IMR-90 (cell line): ENCODE results near the gene FANCD2OS. TPM values are rescaled to one million over a fixed set of nuclear protein-coding genes. Genes with fewer than 3 reads are reported as not detected.

Source experiments
- ATAC-seq: fragments of 200-7000 bp; cut with Tn5 transposase; 2 replicates; pipeline ENCODE4 v1.9.1; 2020; ENCODE audit warnings: low read depth, mild to moderate bottlenecking, moderate library complexity
- BruUV-seq: library from RNA; stranded (reverse); fragments of 400-500 nt; replicated peaks from 2 replicates; lab custom pipeline; 2021; lab: Mats Ljungman, UMichigan
- CTCF ChIA-PET: fragments of 300-600 bp; formaldehyde crosslinking; extraction: SDS; loops from one replicate; lab custom pipeline; 2021; ENCODE audit warnings: antibody characterized with exemption; lab: Yijun Ruan, JAX
- POLR2A ChIA-PET: fragments of 300-600 bp; sonication (Branson Sonifier 250); formaldehyde crosslinking; loops from one replicate; lab custom pipeline; 2022; ENCODE audit warnings: antibody characterized with exemption; ENCODE audit not compliant: unreplicated experiment; lab: Charles Lee
- DNase-seq: peaks from one replicate; pipeline ENCODE4 v3.0.0; 2013
- H2AFZ ChIP-seq: replicated peaks from 2 replicates; pipeline ENCODE3; 2013; ENCODE audit warnings: low read length, mild to moderate bottlenecking; ENCODE audit not compliant: poor library complexity
- H2AK5ac ChIP-seq: 2 replicates; pipeline ENCODE4 v1.6.1; 2013; ENCODE audit warnings: low read depth, low read length, inconsistent platforms
- H2AK9ac ChIP-seq: replicated peaks from 2 replicates; pipeline ENCODE3; 2013; ENCODE audit warnings: mild to moderate bottlenecking, low read depth, low read length, moderate library complexity; ENCODE audit not compliant: poor library complexity
- H2BK120ac ChIP-seq: 2 replicates; pipeline ENCODE4 v1.6.1; 2013; ENCODE audit warnings: low read depth, low read length, inconsistent platforms
- H2BK15ac ChIP-seq: 3 replicates; pipeline ENCODE4 v1.6.1; 2013; ENCODE audit warnings: low read depth, low read length, inconsistent platforms
- H2BK20ac ChIP-seq: 2 replicates; pipeline ENCODE4 v1.6.1; 2013; ENCODE audit warnings: low read depth, mild to moderate bottlenecking, inconsistent platforms, low read length, moderate library complexity
- H2BK5ac ChIP-seq: 2 replicates; pipeline ENCODE4 v1.6.1; 2013; ENCODE audit warnings: mild to moderate bottlenecking, low read depth, low read length, inconsistent platforms; ENCODE audit not compliant: poor library complexity, severe bottlenecking
- H3K14ac ChIP-seq: replicated peaks from 2 replicates; pipeline ENCODE4 v1.6.1; 2013; ENCODE audit warnings: low read depth, low read length, inconsistent platforms
- H3K18ac ChIP-seq: 2 replicates; pipeline ENCODE4 v1.6.1; 2013; ENCODE audit warnings: low read depth, low read length, control low read depth
- H3K23ac ChIP-seq: 2 replicates; pipeline ENCODE4 v1.6.1; 2013; ENCODE audit warnings: low read depth, low read length, inconsistent platforms
- H3K27ac ChIP-seq: 2 replicates; pipeline ENCODE4 v1.5.1; 2013; ENCODE audit warnings: mild to moderate bottlenecking, control low read depth, low read length; ENCODE audit not compliant: insufficient read depth
- H3K27me3 ChIP-seq: 2 replicates; pipeline ENCODE4 v1.6.1; 2013; ENCODE audit warnings: low read length; ENCODE audit not compliant: control insufficient read depth, insufficient read depth
- H3K36me3 ChIP-seq: 2 replicates; pipeline ENCODE4 v1.6.1; 2013; ENCODE audit warnings: low read length, mixed read lengths; ENCODE audit not compliant: control insufficient read depth, insufficient read depth
- H3K4ac ChIP-seq: 2 replicates; pipeline ENCODE4 v1.6.1; 2013; ENCODE audit warnings: low read depth, low read length, inconsistent platforms
- H3K4me1 ChIP-seq: 2 replicates; pipeline ENCODE4 v1.6.1; 2013; ENCODE audit warnings: low read length, mixed read lengths; ENCODE audit not compliant: control insufficient read depth, insufficient read depth
- H3K4me2 ChIP-seq: 2 replicates; pipeline ENCODE4 v1.6.1; 2013; ENCODE audit warnings: low read depth, mild to moderate bottlenecking, control low read depth, low read length, moderate library complexity
- H3K4me3 ChIP-seq: 2 replicates; pipeline ENCODE4 v1.5.1; 2013; ENCODE audit warnings: low read depth, mild to moderate bottlenecking, control low read depth, low read length, moderate library complexity; ENCODE audit not compliant: insufficient read depth
- H3K56ac ChIP-seq: 2 replicates; pipeline ENCODE4 v1.6.1; 2013; ENCODE audit warnings: low read length, inconsistent platforms; ENCODE audit not compliant: insufficient read depth; ENCODE audit errors: extremely low read depth
- H3K79me1 ChIP-seq, 2 experiments: 2 replicates each; pipeline ENCODE4 v1.6.1; 2013; ENCODE audit warnings: low read length in 2 of 2, inconsistent platforms in 1 of 2, low read depth in 1 of 2
- H3K9ac ChIP-seq: 2 replicates; pipeline ENCODE4 v1.6.1; 2013; ENCODE audit warnings: low read depth, low read length, control low read depth
- H3K9me1 ChIP-seq: 2 replicates; pipeline ENCODE4 v1.6.1; 2013; ENCODE audit warnings: low read length, inconsistent platforms; ENCODE audit not compliant: insufficient read depth
- H3K9me3 ChIP-seq: 2 replicates; pipeline ENCODE4 v1.6.1; 2013; ENCODE audit warnings: low read length; ENCODE audit not compliant: control insufficient read depth, insufficient read depth
- H4K20me1 ChIP-seq: 2 replicates; pipeline ENCODE4 v1.6.1; 2013; ENCODE audit warnings: low read length, inconsistent platforms; ENCODE audit not compliant: insufficient read depth
- H4K5ac ChIP-seq: 2 replicates; pipeline ENCODE4 v1.6.1; 2013; ENCODE audit warnings: mild to moderate bottlenecking, low read depth, low read length, control low read depth
- H4K8ac ChIP-seq, 2 experiments: 2 replicates each; pipeline ENCODE4 v1.6.1; 2013; ENCODE audit warnings: low read depth in 2 of 2, low read length in 2 of 2, control low read depth in 1 of 2, inconsistent platforms in 1 of 2
- H4K91ac ChIP-seq: 2 replicates; pipeline ENCODE4 v1.6.1; 2013; ENCODE audit warnings: low read depth, low read length, inconsistent platforms; ENCODE audit not compliant: insufficient read depth
- BHLHE40 ChIP-seq: fragments of 150-350 bp; IDR thresholded peaks from 2 replicates; pipeline ENCODE4 v1.6.1; 2016; ENCODE audit warnings: mild to moderate bottlenecking, low read depth, low read length
- CEBPB ChIP-seq: IDR thresholded peaks from 2 replicates; pipeline ENCODE4 v1.6.1; 2012; ENCODE audit warnings: low read depth, low read length, improper control_type of control experiment
- CHD1 ChIP-seq: IDR thresholded peaks from 2 replicates; pipeline ENCODE4 v1.6.1; 2012; ENCODE audit warnings: low read depth, low read length, improper control_type of control experiment
- FOS ChIP-seq: fragments of 150-350 bp; IDR thresholded peaks from 2 replicates; pipeline ENCODE4 v1.6.1; 2016; ENCODE audit warnings: low read depth, low read length
- MAFK ChIP-seq: IDR thresholded peaks from 2 replicates; pipeline ENCODE4 v1.6.1; 2012; ENCODE audit warnings: low read depth, low read length, improper control_type of control experiment
- MAZ ChIP-seq: IDR thresholded peaks from 2 replicates; pipeline ENCODE4 v1.6.1; 2012; ENCODE audit warnings: low read depth, mild to moderate bottlenecking, low read length, improper control_type of control experiment, moderate library complexity, borderline replicate concordance
- MXI1 ChIP-seq: IDR thresholded peaks from 2 replicates; pipeline ENCODE4 v1.6.1; 2012; ENCODE audit warnings: low read depth, mild to moderate bottlenecking, low read length, moderate library complexity, borderline replicate concordance
- NFE2L2 ChIP-seq: fragments of 150-350 bp; IDR thresholded peaks from 2 replicates; pipeline ENCODE4 v1.6.1; 2016; ENCODE audit warnings: low read depth, mild to moderate bottlenecking, low read length
- POLR2A ChIP-seq: IDR thresholded peaks from 2 replicates; pipeline ENCODE4 v1.6.1; 2012; ENCODE audit warnings: mild to moderate bottlenecking, low read depth, low read length
- RAD21 ChIP-seq: IDR thresholded peaks from 2 replicates; pipeline ENCODE4 v1.6.1; 2012; ENCODE audit warnings: low read length, improper control_type of control experiment
- RCOR1 ChIP-seq: IDR thresholded peaks from 2 replicates; pipeline ENCODE4 v1.6.1; 2012; ENCODE audit warnings: mild to moderate bottlenecking, low read length, improper control_type of control experiment; ENCODE audit not compliant: insufficient replicate concordance
- RFX5 ChIP-seq: IDR thresholded peaks from 2 replicates; pipeline ENCODE4 v1.8.0; 2012; ENCODE audit warnings: low read depth, mild to moderate bottlenecking, low read length, moderate library complexity
- SMC3 ChIP-seq: fragments of 150-350 bp; IDR thresholded peaks from 2 replicates; pipeline ENCODE4 v1.6.1; 2016; ENCODE audit warnings: low read depth, mild to moderate bottlenecking, antibody characterized with exemption, low read length, moderate library complexity
- WGBS, 2 experiments: methylation state at CpG; one replicate each; pipeline versions ENCODE4 v1.1.5 to v1.1.7; 2013; ENCODE audit warnings: missing lambda C conversion rate in 2 of 2; ENCODE audit not compliant: insufficient read length in 1 of 2; ENCODE audit errors: extremely low coverage in 2 of 2; 5-methylcytosine and 5-hydroxymethylcytosine counted together
- dilution Hi-C: fragments of 300-500 bp; cut with HindIII; formaldehyde crosslinking; loops from one replicate; pipeline ENCODE4 v1.14.3; 2018; ENCODE audit warnings: low sequenced_read_pairs; ENCODE audit not compliant: unreplicated experiment
- in situ Hi-C: fragments of 300-500 bp; cut with MboI; formaldehyde crosslinking; loops from 3 replicates; pipeline ENCODE4 v1.14.3; 2019; ENCODE audit warnings: low sequenced_read_pairs, inconsistent platforms, mixed read lengths
- intact Hi-C: fragments of 100-400 bp; cut with micrococcal nuclease; formaldehyde crosslinking; loops from 2 replicates; pipeline ENCODE4 v1.10.0; 2022
- polyA plus RNA-seq, 3 experiments: library from polyadenylated mRNA; depleted of rRNA; stranded (reverse); fragments of >200 nt; gene quantifications; 2 replicates each; pipeline ENCODE4 v1.2.3, GENCODE V29; 2012; ENCODE audit warnings: low replicate concordance in 1 of 3
- total RNA-seq: library from RNA; depleted of rRNA; stranded (reverse); fragments of >200 nt; gene quantifications from 2 replicates; pipeline ENCODE4 v1.2.3, GENCODE V29; 2012
- TF ChIP-seq, protein P1 (sequence below): conservative IDR thresholded peaks from 2 replicates; pipeline ENCODE4 v1.5.1; 2012; ENCODE audit warnings: mild to moderate bottlenecking, low read depth, low read length, improper control_type of control experiment
- TF ChIP-seq, protein P2 (sequence below): fragments of 150-350 bp; IDR thresholded peaks from 2 replicates; pipeline ENCODE4 v1.6.1; 2017; ENCODE audit warnings: mild to moderate bottlenecking, antibody characterized with exemption, low read length, low read depth
- TF ChIP-seq, protein P3 (sequence below): fragments of 150-350 bp; IDR thresholded peaks from 2 replicates; pipeline ENCODE4 v1.6.1; 2016; ENCODE audit warnings: low read depth, mild to moderate bottlenecking, low read length, moderate library complexity, borderline replicate concordance

Gene FANCD2OS
- total and polyA plus RNA-seq, 2 of the 4 experiments (the other 2 are of a cell fraction), result not detected

DNA sequence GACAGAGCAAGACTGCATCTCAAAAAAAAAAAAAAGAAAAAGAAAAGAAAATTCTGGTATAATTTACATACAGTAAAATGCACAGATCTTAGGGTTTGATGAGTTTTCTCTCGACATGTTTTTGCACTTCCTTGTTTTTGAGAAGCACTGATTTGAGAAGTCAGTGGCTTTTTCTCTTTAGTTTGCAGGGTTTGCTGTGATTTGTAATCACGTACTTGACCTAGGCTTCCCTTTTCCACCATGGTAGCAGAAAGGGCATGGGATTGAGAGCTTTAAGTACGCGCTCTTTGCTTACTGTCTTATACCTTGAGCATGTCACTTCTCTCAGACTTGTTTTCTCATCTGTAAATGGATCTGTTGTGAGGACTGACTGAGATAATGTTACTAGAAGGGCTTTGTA is 37.6 kb upstream of the FANCD2OS start:
- H4K20me1 ChIP-seq, result peaks cover 39% of the 10 kb centered on the region
- in situ Hi-C loops (no loop called here), intact Hi-C loops (loop anchor here (10.0 kb wide), 1 partner anchor 161 kb away; the partner anchor contains the start of gene EMC3), dilution Hi-C loops (no loop called here)
- H2BK20ac ChIP-seq, result no peak overlapping the region
- no peak overlapping the region for H2AK5ac ChIP-seq
- no peak overlapping the region for H4K8ac ChIP-seq
- no peak overlapping the region for H2AFZ ChIP-seq
- H3K4me1 ChIP-seq, result peaks cover 7% of the 10 kb centered on the region
- no CpG with 5 or more reads among the region's 4 CpGs for WGBS, 2 experiments
- ATAC-seq, result no peak
- peaks cover 7% of the 10 kb centered on the region; the same call in 1 of the 2 replicates for H3K9me1 ChIP-seq
- H3K79me1 ChIP-seq, result peaks cover 19 to 56% of the 10 kb centered on the region in 2 experiments; a peak in 3 of 4 replicates
- peaks cover 33% of the 10 kb centered on the region for H3K36me3 ChIP-seq
- peak overlapping the region; percentile 14; the same call in 1 of the 2 replicates for H3K4me2 ChIP-seq
- H2BK15ac ChIP-seq, result no peak overlapping the region
- H4K5ac ChIP-seq, result no peak overlapping the region
- no peak overlapping the region for H3K14ac ChIP-seq
- no peaks in the 10 kb centered on the region for H3K9me3 ChIP-seq
- H3K23ac ChIP-seq, result no peak overlapping the region
- CTCF ChIA-PET, result no interaction called here
- POLR2A ChIA-PET, result no interaction called here
- no peak overlapping the region for H3K9ac ChIP-seq
- no peaks in the 10 kb centered on the region for H3K27me3 ChIP-seq
- no peak overlapping the region for H3K27ac ChIP-seq
- TF ChIP-seq, protein P1, sequence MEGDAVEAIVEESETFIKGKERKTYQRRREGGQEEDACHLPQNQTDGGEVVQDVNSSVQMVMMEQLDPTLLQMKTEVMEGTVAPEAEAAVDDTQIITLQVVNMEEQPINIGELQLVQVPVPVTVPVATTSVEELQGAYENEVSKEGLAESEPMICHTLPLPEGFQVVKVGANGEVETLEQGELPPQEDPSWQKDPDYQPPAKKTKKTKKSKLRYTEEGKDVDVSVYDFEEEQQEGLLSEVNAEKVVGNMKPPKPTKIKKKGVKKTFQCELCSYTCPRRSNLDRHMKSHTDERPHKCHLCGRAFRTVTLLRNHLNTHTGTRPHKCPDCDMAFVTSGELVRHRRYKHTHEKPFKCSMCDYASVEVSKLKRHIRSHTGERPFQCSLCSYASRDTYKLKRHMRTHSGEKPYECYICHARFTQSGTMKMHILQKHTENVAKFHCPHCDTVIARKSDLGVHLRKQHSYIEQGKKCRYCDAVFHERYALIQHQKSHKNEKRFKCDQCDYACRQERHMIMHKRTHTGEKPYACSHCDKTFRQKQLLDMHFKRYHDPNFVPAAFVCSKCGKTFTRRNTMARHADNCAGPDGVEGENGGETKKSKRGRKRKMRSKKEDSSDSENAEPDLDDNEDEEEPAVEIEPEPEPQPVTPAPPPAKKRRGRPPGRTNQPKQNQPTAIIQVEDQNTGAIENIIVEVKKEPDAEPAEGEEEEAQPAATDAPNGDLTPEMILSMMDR, result no peak
- TF ChIP-seq RFX5, result no peak
- TF ChIP-seq, protein P2, sequence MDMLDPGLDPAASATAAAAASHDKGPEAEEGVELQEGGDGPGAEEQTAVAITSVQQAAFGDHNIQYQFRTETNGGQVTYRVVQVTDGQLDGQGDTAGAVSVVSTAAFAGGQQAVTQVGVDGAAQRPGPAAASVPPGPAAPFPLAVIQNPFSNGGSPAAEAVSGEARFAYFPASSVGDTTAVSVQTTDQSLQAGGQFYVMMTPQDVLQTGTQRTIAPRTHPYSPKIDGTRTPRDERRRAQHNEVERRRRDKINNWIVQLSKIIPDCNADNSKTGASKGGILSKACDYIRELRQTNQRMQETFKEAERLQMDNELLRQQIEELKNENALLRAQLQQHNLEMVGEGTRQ, result no peak
- TF ChIP-seq MAFK, result no peak
- TF ChIP-seq NFE2L2, result no peak
- no peak for TF ChIP-seq RCOR1
- TF ChIP-seq CHD1, result no peak
- TF ChIP-seq BHLHE40, result no peak
- TF ChIP-seq FOS, result no peak
- TF ChIP-seq, protein P3, sequence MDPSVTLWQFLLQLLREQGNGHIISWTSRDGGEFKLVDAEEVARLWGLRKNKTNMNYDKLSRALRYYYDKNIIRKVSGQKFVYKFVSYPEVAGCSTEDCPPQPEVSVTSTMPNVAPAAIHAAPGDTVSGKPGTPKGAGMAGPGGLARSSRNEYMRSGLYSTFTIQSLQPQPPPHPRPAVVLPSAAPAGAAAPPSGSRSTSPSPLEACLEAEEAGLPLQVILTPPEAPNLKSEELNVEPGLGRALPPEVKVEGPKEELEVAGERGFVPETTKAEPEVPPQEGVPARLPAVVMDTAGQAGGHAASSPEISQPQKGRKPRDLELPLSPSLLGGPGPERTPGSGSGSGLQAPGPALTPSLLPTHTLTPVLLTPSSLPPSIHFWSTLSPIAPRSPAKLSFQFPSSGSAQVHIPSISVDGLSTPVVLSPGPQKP, result no peak
- no peak for TF ChIP-seq RAD21
- no peak for TF ChIP-seq CEBPB
- TF ChIP-seq MXI1, result no peak
- no peak for TF ChIP-seq MAZ
- no peak for TF ChIP-seq SMC3
- no peak for TF ChIP-seq POLR2A
- H3K56ac ChIP-seq, result no peak overlapping the region
- no peak overlapping the region for H3K18ac ChIP-seq
- H2BK5ac ChIP-seq, result no peak overlapping the region
- H3K4ac ChIP-seq, result no peak overlapping the region
- H2BK120ac ChIP-seq, result no peak overlapping the region
- BruUV-seq, result no TSS peak
- no peak overlapping the region for H2AK9ac ChIP-seq
- no peak overlapping the region for H4K91ac ChIP-seq
- H3K4me3 ChIP-seq, result no peak overlapping the region
- DNase-seq, result no peak
